Measurements from ENCODE around the gene GPR78. TPM values are rescaled to one million over a fixed set of nuclear protein-coding genes. Genes with fewer than 3 reads are reported as not detected.

The GPR78 gene
- polyA plus RNA-seq, 1 donor (not counting 4 experiments of a cell fraction or from before 2014, with no cell fraction given) = not detected

DNA sequence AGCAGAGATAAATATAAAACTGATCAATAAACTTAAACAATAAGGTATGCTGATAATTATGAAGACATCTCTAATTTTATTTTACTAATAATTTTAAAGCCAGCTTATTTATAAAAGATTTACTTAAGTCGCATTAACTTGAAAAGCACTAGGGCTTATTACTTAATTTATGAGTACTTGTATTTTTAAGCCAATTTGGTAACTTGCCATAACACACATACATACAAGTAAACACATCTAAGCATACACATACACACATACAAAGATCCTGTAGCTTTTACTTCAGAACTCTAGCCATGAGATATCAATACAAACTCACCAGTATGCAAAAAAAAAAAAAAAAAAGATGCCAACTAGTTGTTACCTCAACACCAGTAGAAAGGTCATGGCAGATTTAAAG is 10.0 kb upstream of the GPR78 start:
- no peak overlapping the region for H2AFZ ChIP-seq (ENCODE audit: control insufficient read depth, low read length)
- no peaks in the 10 kb centered on the region for H3K9me1 ChIP-seq (ENCODE audit: control insufficient read depth, extremely low read depth, insufficient read depth, low read length)
- H3K9ac ChIP-seq (ENCODE audit: control insufficient read depth, extremely low read depth, insufficient read depth, low read length) = no peak overlapping the region
- H4K20me1 ChIP-seq (ENCODE audit: control insufficient read depth, extremely low read depth, insufficient read depth, low read length) = no peaks in the 10 kb centered on the region
- no peaks in the 10 kb centered on the region for H3K36me3 ChIP-seq (ENCODE audit: control insufficient read depth in 2 of 2, extremely low read depth in 1 of 2, insufficient read depth in 2 of 2, low read length in 2 of 2)
- dilution Hi-C loops (cut with MboI; ENCODE audit: extremely low pct_ligation_motif_present, low sequenced_read_pairs) = no loop called here
- TF ChIP-seq, protein P1, sequence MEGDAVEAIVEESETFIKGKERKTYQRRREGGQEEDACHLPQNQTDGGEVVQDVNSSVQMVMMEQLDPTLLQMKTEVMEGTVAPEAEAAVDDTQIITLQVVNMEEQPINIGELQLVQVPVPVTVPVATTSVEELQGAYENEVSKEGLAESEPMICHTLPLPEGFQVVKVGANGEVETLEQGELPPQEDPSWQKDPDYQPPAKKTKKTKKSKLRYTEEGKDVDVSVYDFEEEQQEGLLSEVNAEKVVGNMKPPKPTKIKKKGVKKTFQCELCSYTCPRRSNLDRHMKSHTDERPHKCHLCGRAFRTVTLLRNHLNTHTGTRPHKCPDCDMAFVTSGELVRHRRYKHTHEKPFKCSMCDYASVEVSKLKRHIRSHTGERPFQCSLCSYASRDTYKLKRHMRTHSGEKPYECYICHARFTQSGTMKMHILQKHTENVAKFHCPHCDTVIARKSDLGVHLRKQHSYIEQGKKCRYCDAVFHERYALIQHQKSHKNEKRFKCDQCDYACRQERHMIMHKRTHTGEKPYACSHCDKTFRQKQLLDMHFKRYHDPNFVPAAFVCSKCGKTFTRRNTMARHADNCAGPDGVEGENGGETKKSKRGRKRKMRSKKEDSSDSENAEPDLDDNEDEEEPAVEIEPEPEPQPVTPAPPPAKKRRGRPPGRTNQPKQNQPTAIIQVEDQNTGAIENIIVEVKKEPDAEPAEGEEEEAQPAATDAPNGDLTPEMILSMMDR (optimal IDR thresholded peaks at IDR 0.05 in 1 of 3, IDR thresholded peaks at IDR 0.05 in 1 of 3, conservative IDR thresholded peaks at IDR 0.05 in 1 of 3; ENCODE audit: extremely low read depth in 1 of 3, insufficient read depth in 2 of 3, low read length in 3 of 3) = no peak
- TF ChIP-seq EZH2 (IDR thresholded peaks at IDR 0.05; ENCODE audit: low read length) = no peak
- H3K4me2 ChIP-seq (ENCODE audit: control insufficient read depth, extremely low read depth, insufficient read depth, low read depth, low read length) = no peak overlapping the region
- no peaks in the 10 kb centered on the region for H3K79me2 ChIP-seq (ENCODE audit: control insufficient read depth, insufficient read depth, low read length)
- no peaks in the 10 kb centered on the region for H3K9me3 ChIP-seq (ENCODE audit: control insufficient read depth, low read depth, low read length)
- no peak for FAIRE-seq
- H3K27me3 ChIP-seq (ENCODE audit: control insufficient read depth, extremely low read depth, insufficient read depth, low read length) = peaks cover 4% of the 10 kb centered on the region
- no peak overlapping the region for H3K4me3 ChIP-seq (ENCODE audit: control insufficient read depth in 2 of 3, extremely low read depth in 1 of 3, insufficient read depth in 2 of 3, low read depth in 1 of 3, low read length in 3 of 3)
- H3K27ac ChIP-seq (ENCODE audit: control insufficient read depth, insufficient read depth, low read length) = no peak overlapping the region
- no peak for DNase-seq (ENCODE audit: low read depth, low spot score)
- no peaks in the 10 kb centered on the region for H3K4me1 ChIP-seq (ENCODE audit: control insufficient read depth, extremely low read depth, insufficient read depth, low read length)

DNA sequence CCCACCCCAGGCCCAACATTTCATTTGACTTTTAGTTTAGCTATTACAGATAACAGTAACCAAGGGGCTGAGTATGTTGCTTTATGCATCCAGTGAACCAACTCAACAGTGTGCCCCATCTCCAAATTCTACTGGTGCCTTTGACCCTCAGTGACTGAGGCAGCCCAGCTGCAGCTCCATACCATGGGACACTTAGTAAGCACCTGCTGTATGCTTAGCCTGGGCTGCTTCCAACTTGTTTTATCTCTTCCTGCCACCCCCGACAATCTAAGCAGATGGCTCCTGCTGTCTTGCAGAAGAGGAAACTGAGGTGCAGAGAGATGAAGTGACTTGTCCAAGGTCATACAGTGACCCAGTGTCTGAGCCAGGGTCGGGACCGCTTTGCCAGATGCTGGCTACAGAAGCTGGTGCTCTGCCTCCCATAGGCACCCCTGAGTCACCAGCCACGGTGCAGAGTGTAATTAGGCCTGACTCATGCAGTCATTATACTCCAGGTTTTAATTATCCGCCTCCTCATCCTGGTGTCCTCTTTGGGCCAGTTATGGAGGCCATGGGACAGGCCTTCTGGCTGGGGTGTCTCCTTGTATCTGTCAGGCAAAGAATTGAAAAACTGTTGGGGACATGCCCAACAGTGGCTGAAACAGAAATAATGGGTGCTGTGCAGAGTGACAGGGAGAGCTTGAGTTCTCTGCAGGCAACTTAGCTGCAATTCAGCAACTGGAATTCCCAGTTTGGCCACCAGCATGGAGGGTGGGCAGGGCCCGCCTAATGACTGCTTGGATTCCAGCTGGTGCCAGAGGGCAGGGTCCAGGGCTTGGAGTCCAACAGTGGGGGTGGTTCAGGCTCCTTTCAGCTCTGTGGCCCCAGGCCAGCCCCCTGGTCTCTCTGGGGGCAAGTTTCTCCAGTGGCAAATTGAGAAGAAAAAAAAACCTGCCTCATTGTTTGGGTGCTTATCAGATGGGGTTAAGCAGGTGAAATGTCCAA is 8.2 kb upstream of the GPR78 start:
- DNase-seq (ENCODE audit: low read depth, low spot score) = no peak
- TF ChIP-seq EZH2 (IDR thresholded peaks at IDR 0.05; ENCODE audit: low read length) = no peak
- TF ChIP-seq, protein P1 (optimal IDR thresholded peaks at IDR 0.05 in 1 of 3, IDR thresholded peaks at IDR 0.05 in 1 of 3, conservative IDR thresholded peaks at IDR 0.05 in 1 of 3; ENCODE audit: extremely low read depth in 1 of 3, insufficient read depth in 2 of 3, low read length in 3 of 3) = no peak
- no peak overlapping the region for H3K4me2 ChIP-seq (ENCODE audit: control insufficient read depth, extremely low read depth, insufficient read depth, low read depth, low read length)
- FAIRE-seq = no peak
- H3K36me3 ChIP-seq (ENCODE audit: control insufficient read depth in 2 of 2, extremely low read depth in 1 of 2, insufficient read depth in 2 of 2, low read length in 2 of 2) = no peaks in the 10 kb centered on the region
- H3K9me1 ChIP-seq (ENCODE audit: control insufficient read depth, extremely low read depth, insufficient read depth, low read length) = no peaks in the 10 kb centered on the region
- H3K27me3 ChIP-seq (ENCODE audit: control insufficient read depth, extremely low read depth, insufficient read depth, low read length) = peaks cover 4% of the 10 kb centered on the region
- H3K79me2 ChIP-seq (ENCODE audit: control insufficient read depth, insufficient read depth, low read length) = no peaks in the 10 kb centered on the region
- no peak overlapping the region for H3K9ac ChIP-seq (ENCODE audit: control insufficient read depth, extremely low read depth, insufficient read depth, low read length)
- no peaks in the 10 kb centered on the region for H3K9me3 ChIP-seq (ENCODE audit: control insufficient read depth, low read depth, low read length)
- dilution Hi-C loops (cut with MboI; ENCODE audit: extremely low pct_ligation_motif_present, low sequenced_read_pairs) = no loop called here
- H3K4me3 ChIP-seq (ENCODE audit: control insufficient read depth in 2 of 3, extremely low read depth in 1 of 3, insufficient read depth in 2 of 3, low read depth in 1 of 3, low read length in 3 of 3) = no peak overlapping the region
- H3K27ac ChIP-seq (ENCODE audit: control insufficient read depth, insufficient read depth, low read length) = no peak overlapping the region
- no peak overlapping the region for H2AFZ ChIP-seq (ENCODE audit: control insufficient read depth, low read length)
- H4K20me1 ChIP-seq (ENCODE audit: control insufficient read depth, extremely low read depth, insufficient read depth, low read length) = no peaks in the 10 kb centered on the region
- no peaks in the 10 kb centered on the region for H3K4me1 ChIP-seq (ENCODE audit: control insufficient read depth, extremely low read depth, insufficient read depth, low read length)
